ENCODE results near the gene CLSTN2. TPM values are rescaled to one million over a fixed set of nuclear protein-coding genes. Genes with fewer than 3 reads are reported as not detected.

The CLSTN2 gene
- total and polyA plus RNA-seq, 2 of the 13 experiments (the other 11 are each of a cell fraction or from before 2014, with no cell fraction given), result not detected

DNA sequence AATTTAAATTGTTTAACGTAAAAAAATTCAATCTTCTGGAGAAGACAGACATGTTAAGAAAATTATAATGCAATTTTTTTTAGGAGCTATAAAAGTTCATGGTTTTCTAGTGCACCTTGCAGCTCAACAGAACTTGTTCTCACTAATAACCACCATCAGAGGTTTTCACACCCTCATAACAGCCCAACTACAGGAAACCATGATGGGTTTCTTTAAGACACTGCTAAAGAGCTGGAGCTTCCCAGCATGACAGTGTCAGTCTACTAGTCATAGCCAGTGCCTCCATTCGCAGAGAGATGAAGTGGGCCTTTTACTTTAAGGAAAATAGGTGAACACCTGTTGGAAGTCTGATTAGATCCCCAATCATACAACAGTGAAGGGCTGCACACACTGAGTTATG lies 518.8 kb downstream of the CLSTN2 start:
- H3K4me2 ChIP-seq (ENCODE audit: low read depth, low read length), result no peak overlapping the region
- H3K27me3 ChIP-seq (ENCODE audit: control insufficient read depth in 1 of 2, insufficient read depth in 2 of 2, low read length in 2 of 2), result no peaks in the 10 kb centered on the region
- H3K4me3 ChIP-seq (replicated peaks in 1 of 3; ENCODE audit: insufficient read depth in 1 of 3, low read depth in 2 of 3, low read length in 3 of 3), result no peak overlapping the region
- no peaks in the 10 kb centered on the region for H3K9me3 ChIP-seq (ENCODE audit: low read length)
- FAIRE-seq (no peak), DNase-seq (ENCODE audit: low spot score) (no peak), ATAC-seq (no peak)
- H3K27ac ChIP-seq (ENCODE audit: extremely low read length, insufficient read depth, low read length), result no peak overlapping the region
- in situ Hi-C loops (cut with HindIII; ENCODE audit: extremely low pct_ligation_motif_present, low pct_unique_long_range_greater_than_20kb), result no loop called here
- ChIA-PET CTCF (ENCODE audit: low intra/inter-chr PET ratio, low total read pairs) (no interaction called here), POLR2A (no interaction called here)
- no peaks in the 10 kb centered on the region for H3K4me1 ChIP-seq (ENCODE audit: insufficient read depth, low read length)
- H3K79me2 ChIP-seq (ENCODE audit: insufficient read depth, low read length), result no peaks in the 10 kb centered on the region
- H3K9ac ChIP-seq (ENCODE audit: insufficient read depth, low read depth, low read length), result no peak overlapping the region
- H3K36me3 ChIP-seq (replicated peaks in 1 of 2; ENCODE audit: control insufficient read depth in 1 of 2, insufficient read depth in 2 of 2, low read length in 2 of 2), result no peaks in the 10 kb centered on the region
- no peaks in the 10 kb centered on the region for H4K20me1 ChIP-seq (ENCODE audit: insufficient read depth, low read length)
- no peak overlapping the region for H2AFZ ChIP-seq (ENCODE audit: low read length)
- intact Hi-C loops (cut with micrococcal nuclease; ENCODE audit: unreplicated experiment), result no loop called here
- TF ChIP-seq, protein P1, sequence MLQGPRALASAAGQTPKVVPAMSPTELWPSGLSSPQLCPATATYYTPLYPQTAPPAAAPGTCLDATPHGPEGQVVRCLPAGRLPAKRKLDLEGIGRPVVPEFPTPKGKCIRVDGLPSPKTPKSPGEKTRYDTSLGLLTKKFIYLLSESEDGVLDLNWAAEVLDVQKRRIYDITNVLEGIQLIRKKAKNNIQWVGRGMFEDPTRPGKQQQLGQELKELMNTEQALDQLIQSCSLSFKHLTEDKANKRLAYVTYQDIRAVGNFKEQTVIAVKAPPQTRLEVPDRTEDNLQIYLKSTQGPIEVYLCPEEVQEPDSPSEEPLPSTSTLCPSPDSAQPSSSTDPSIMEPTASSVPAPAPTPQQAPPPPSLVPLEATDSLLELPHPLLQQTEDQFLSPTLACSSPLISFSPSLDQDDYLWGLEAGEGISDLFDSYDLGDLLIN (CRISPR knock-in tag; IDR thresholded peaks at IDR 0.05; ENCODE audit: borderline replicate concordance), result no peak
- no peak for TF ChIP-seq KDM6A (CRISPR knock-in tag; IDR thresholded peaks at IDR 0.05; ENCODE audit: low read depth)
- TF ChIP-seq, protein P2, sequence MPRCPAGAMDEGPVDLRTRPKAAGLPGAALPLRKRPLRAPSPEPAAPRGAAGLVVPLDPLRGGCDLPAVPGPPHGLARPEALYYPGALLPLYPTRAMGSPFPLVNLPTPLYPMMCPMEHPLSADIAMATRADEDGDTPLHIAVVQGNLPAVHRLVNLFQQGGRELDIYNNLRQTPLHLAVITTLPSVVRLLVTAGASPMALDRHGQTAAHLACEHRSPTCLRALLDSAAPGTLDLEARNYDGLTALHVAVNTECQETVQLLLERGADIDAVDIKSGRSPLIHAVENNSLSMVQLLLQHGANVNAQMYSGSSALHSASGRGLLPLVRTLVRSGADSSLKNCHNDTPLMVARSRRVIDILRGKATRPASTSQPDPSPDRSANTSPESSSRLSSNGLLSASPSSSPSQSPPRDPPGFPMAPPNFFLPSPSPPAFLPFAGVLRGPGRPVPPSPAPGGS (CRISPR knock-in tag; IDR thresholded peaks at IDR 0.05), result no peak
- TF ChIP-seq, protein P3, sequence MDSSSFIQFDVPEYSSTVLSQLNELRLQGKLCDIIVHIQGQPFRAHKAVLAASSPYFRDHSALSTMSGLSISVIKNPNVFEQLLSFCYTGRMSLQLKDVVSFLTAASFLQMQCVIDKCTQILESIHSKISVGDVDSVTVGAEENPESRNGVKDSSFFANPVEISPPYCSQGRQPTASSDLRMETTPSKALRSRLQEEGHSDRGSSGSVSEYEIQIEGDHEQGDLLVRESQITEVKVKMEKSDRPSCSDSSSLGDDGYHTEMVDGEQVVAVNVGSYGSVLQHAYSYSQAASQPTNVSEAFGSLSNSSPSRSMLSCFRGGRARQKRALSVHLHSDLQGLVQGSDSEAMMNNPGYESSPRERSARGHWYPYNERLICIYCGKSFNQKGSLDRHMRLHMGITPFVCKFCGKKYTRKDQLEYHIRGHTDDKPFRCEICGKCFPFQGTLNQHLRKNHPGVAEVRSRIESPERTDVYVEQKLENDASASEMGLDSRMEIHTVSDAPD (CRISPR knock-in tag; IDR thresholded peaks at IDR 0.05), result no peak
- no peak for TF ChIP-seq ZNF10 (CRISPR knock-in tag; IDR thresholded peaks at IDR 0.05; ENCODE audit: borderline replicate concordance, low read depth)
- TF ChIP-seq, protein P4, sequence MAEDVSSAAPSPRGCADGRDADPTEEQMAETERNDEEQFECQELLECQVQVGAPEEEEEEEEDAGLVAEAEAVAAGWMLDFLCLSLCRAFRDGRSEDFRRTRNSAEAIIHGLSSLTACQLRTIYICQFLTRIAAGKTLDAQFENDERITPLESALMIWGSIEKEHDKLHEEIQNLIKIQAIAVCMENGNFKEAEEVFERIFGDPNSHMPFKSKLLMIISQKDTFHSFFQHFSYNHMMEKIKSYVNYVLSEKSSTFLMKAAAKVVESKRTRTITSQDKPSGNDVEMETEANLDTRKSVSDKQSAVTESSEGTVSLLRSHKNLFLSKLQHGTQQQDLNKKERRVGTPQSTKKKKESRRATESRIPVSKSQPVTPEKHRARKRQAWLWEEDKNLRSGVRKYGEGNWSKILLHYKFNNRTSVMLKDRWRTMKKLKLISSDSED (CRISPR knock-in tag; IDR thresholded peaks at IDR 0.05), result no peak
- TF ChIP-seq STAT5B (CRISPR knock-in tag; IDR thresholded peaks at IDR 0.05), result no peak
- TF ChIP-seq ZNF75D (CRISPR knock-in tag; IDR thresholded peaks at IDR 0.05; ENCODE audit: borderline replicate concordance), result no peak
- BruUV-seq (replicated peaks), result no TSS peak
- 1% methylated on average over 2 of the region's 2 CpGs for WGBS (ENCODE audit: low lambda C conversion rate)
